B cell (primary cell): Measurements from ENCODE around the gene TPRA1. TPM values are rescaled to one million over a fixed set of nuclear protein-coding genes. Genes with fewer than 3 reads are reported as not detected.

Experiments used
- ATAC-seq: fragments of 200-7000 bp; cut with Tn5 transposase; one replicate; pipeline ENCODE4 v1.10.0; 2021; ENCODE audit warnings: low read depth, mild to moderate bottlenecking, moderate number of reproducible peaks, moderate library complexity
- CTCF ChIA-PET: fragments of 350-600 bp; sonication (Branson Sonifier 250); formaldehyde crosslinking; loops from one replicate; lab custom pipeline; 2021; ENCODE audit warnings: antibody characterized with exemption, inconsistent platforms; lab: Charles Lee
- POLR2A ChIA-PET: fragments of 350-600 bp; sonication (Branson Sonifier 250); formaldehyde crosslinking; loops from one replicate; lab custom pipeline; 2021; ENCODE audit warnings: antibody characterized with exemption; lab: Charles Lee
- DNase-seq: peaks from one replicate; pipeline ENCODE4 v3.0.0; 2013
- H2AFZ ChIP-seq: 2 replicates; pipeline ENCODE4 v1.6.1; 2012; ENCODE audit warnings: mild to moderate bottlenecking, low read depth, low read length; ENCODE audit not compliant: insufficient read depth, poor library complexity, severe bottlenecking
- H3K27ac ChIP-seq, 2 donors: 1 replicate in 1 of 2; 2 replicates in 1 of 2; pipeline ENCODE4 v1.5.1; 2012 to 2013; ENCODE audit warnings: low read length in 2 of 2, mild to moderate bottlenecking in 2 of 2, moderate library complexity in 1 of 2
- H3K27me3 ChIP-seq, 4 experiments: fragments of 200-600 bp in 1 of 4; sonication (generic) in 1 of 4; replicated peaks in 1 of 4; 1 replicate in 2 of 4; 2 replicates in 2 of 4; pipeline versions ENCODE4 v1.6.1 to v1.7.0; 2013 to 2016; ENCODE audit warnings: low read length in 3 of 4, mild to moderate bottlenecking in 2 of 4, mixed read lengths in 1 of 4, moderate library complexity in 1 of 4; ENCODE audit not compliant: insufficient read depth in 4 of 4, control insufficient read depth in 3 of 4; ENCODE audit errors: control extremely low read depth in 1 of 4
- H3K36me3 ChIP-seq, 2 experiments: replicated peaks in 1 of 2; 1 replicate in 1 of 2; 2 replicates in 1 of 2; pipeline versions ENCODE4 v1.6.1 to v1.7.1; 2013; ENCODE audit warnings: low read length in 1 of 2; ENCODE audit not compliant: insufficient read depth in 2 of 2, control insufficient read depth in 1 of 2; ENCODE audit errors: control extremely low read depth in 1 of 2, extremely low read depth in 1 of 2
- H3K4me1 ChIP-seq, 2 donors: fragments of 200-600 bp in 1 of 2; sonication (generic) in 1 of 2; 1 replicate in 1 of 2; 2 replicates in 1 of 2; pipeline versions ENCODE4 v1.5.1 to v1.6.1; 2013 to 2017; ENCODE audit warnings: low read length in 2 of 2; ENCODE audit not compliant: control insufficient read depth in 2 of 2, insufficient read depth in 2 of 2
- H3K4me2 ChIP-seq: replicated peaks from 2 replicates; pipeline ENCODE3; 2012; ENCODE audit warnings: mild to moderate bottlenecking, low read depth, low read length; ENCODE audit not compliant: poor library complexity, severe bottlenecking
- H3K4me3 ChIP-seq, 5 experiments: fragments of 200-600 bp in 1 of 5; sonication (generic) in 1 of 5; 1 replicate in 3 of 5; 2 replicates in 2 of 5; pipeline versions ENCODE4 v1.5.1 to v1.7.0; 2011 to 2016; ENCODE audit warnings: low read length in 4 of 5, mild to moderate bottlenecking in 4 of 5, low read depth in 2 of 5, control low read depth in 1 of 5, moderate library complexity in 1 of 5; ENCODE audit not compliant: insufficient read depth in 1 of 5; ENCODE audit errors: control extremely low read depth in 1 of 5, extremely low read depth in 1 of 5
- H3K79me2 ChIP-seq: fragments of 200-600 bp; sonication (generic); one replicate; pipeline ENCODE4 v1.6.0; 2016; ENCODE audit warnings: low read length; ENCODE audit not compliant: control insufficient read depth, insufficient read depth
- H3K9ac ChIP-seq: fragments of 200-600 bp; sonication (generic); 2 replicates; pipeline ENCODE4 v1.6.1; 2017; ENCODE audit warnings: mild to moderate bottlenecking, low read length, moderate library complexity
- H3K9me3 ChIP-seq, 3 donors: one replicate each; pipeline versions ENCODE4 v1.6.1 to v1.7.1; 2013; ENCODE audit warnings: low read length in 2 of 3; ENCODE audit not compliant: control insufficient read depth in 2 of 3, insufficient read depth in 1 of 3; ENCODE audit errors: control extremely low read depth in 1 of 3
- H4K20me1 ChIP-seq: 2 replicates; pipeline ENCODE4 v1.6.0; 2012; ENCODE audit warnings: mild to moderate bottlenecking, low read length; ENCODE audit not compliant: insufficient read depth, control insufficient read depth, poor library complexity, severe bottlenecking
- H3K27ac Mint-ChIP-seq: one replicate; pipeline ENCODE4 v1.8.0; 2021; ENCODE audit warnings: mixed read lengths
- H3K27me3 Mint-ChIP-seq: one replicate; pipeline ENCODE4 v1.8.0; 2021; ENCODE audit warnings: mixed read lengths
- H3K4me1 Mint-ChIP-seq: one replicate; pipeline ENCODE4 v1.8.0; 2021; ENCODE audit warnings: mixed read lengths
- H3K4me3 Mint-ChIP-seq: one replicate; pipeline ENCODE4 v1.8.0; 2021; ENCODE audit warnings: mixed read lengths
- H3K9me3 Mint-ChIP-seq: one replicate; pipeline ENCODE4 v1.8.0; 2022; ENCODE audit warnings: mixed read lengths; ENCODE audit not compliant: insufficient read depth
- CTCF ChIP-seq: fragments of 200-600 bp; IDR thresholded peaks from one replicate; pipeline ENCODE4 v1.8.0; 2022; ENCODE audit warnings: antibody characterized with exemption, mild to moderate bottlenecking
- EZH2 ChIP-seq: IDR thresholded peaks from 2 replicates; pipeline ENCODE4 v1.6.1; 2012; ENCODE audit warnings: borderline replicate concordance, low read depth, mild to moderate bottlenecking, moderate library complexity, low read length; ENCODE audit not compliant: insufficient read depth, poor library complexity, severe bottlenecking
- WGBS: methylation state at CpG from one replicate; pipeline ENCODE4 v1.1.5; 2013; ENCODE audit warnings: missing lambda C conversion rate; ENCODE audit not compliant: insufficient coverage; 5-methylcytosine and 5-hydroxymethylcytosine counted together
- intact Hi-C: fragments of 100-400 bp; cut with micrococcal nuclease; formaldehyde crosslinking; loops from one replicate; pipeline ENCODE4 v1.10.0; 2022
- polyA plus RNA-seq: library from polyadenylated mRNA; depleted of rRNA; stranded (reverse); fragments of >200 nt; gene quantifications from 2 replicates; pipeline ENCODE4 v1.2.3, GENCODE V29; 2012
- total RNA-seq, 2 donors: library from RNA; stranded (reverse); fragments of 120-200 nt in 1 of 2; gene quantifications; 1 replicate in 1 of 2; 2 replicates in 1 of 2; pipeline versions ENCODE4 v1.2.3 to v1.2.4, GENCODE V29; 2013 to 2022

Gene TPRA1
- total and polyA plus RNA-seq, 2 donors (not counting 1 experiment from before 2014, with no cell fraction given): 19.8 to 27.7 TPM

GRCh38 chr3:127535106-127535785 lies 55.3 kb downstream of the TPRA1 start:
- H3K9me3 Mint-ChIP-seq: no peaks in the 10 kb centered on the region
- DNase-seq (no peak), ATAC-seq (no peak)
- peaks cover 24% of the 10 kb centered on the region for H3K27me3 Mint-ChIP-seq
- H3K4me1 ChIP-seq: peaks cover 0 to 4% of the 10 kb centered on the region in 2 donors
- peaks cover 5% of the 10 kb centered on the region for H3K4me1 Mint-ChIP-seq
- H4K20me1 ChIP-seq: no peaks in the 10 kb centered on the region
- H3K9me3 ChIP-seq: no peaks in the 10 kb centered on the region
- POLR2A ChIA-PET: no interaction called here
- H3K36me3 ChIP-seq: no peaks in the 10 kb centered on the region
- peaks cover 0 to 8% (median 0%) of the 10 kb centered on the region in 4 experiments for H3K27me3 ChIP-seq
- TF ChIP-seq EZH2: no peak
- no peak for TF ChIP-seq CTCF
- intact Hi-C loops: no loop called here
- H2AFZ ChIP-seq: no peak overlapping the region
- no peak overlapping the region for H3K9ac ChIP-seq
- no peak overlapping the region for H3K4me3 Mint-ChIP-seq
- no peaks in the 10 kb centered on the region for H3K79me2 ChIP-seq
- no peak overlapping the region for H3K4me2 ChIP-seq
- H3K27ac Mint-ChIP-seq: no peak overlapping the region
- WGBS: 91% methylated on average over 6 of the region's 12 CpGs
- H3K4me3 ChIP-seq: no peak overlapping the region
- CTCF ChIA-PET: no interaction called here
- H3K27ac ChIP-seq: no peak overlapping the region

DNA sequence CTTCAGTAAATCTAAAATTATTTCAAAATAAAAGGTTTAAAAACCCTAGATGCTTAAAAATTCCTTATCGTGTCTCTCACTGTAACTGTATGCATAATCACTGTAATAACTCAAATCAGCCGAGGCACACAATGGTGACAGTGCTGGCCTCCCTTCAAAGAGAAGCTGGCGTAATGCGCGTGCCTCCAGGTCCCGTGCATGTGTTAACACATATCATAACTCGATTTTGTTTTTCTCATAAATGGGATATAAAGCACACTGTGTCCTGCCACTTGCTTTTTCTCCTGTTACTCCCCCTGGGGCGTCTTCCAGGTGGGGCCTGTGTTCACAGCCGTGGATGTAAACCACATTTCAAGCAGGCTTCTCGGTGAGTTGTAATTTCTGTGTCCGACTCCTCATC lies 56.0 kb downstream of the TPRA1 start:
- Histone ChIP-seq H3K27ac (no peak overlapping the region), H3K4me1 (peaks cover 0 to 4% of the 10 kb centered on the region in 2 donors), H3K4me3 (no peak overlapping the region), H3K27me3 (peaks cover 0 to 8% (median 0%) of the 10 kb centered on the region in 4 experiments), H4K20me1 (no peaks in the 10 kb centered on the region), H3K9me3 (no peaks in the 10 kb centered on the region), H3K36me3 (no peaks in the 10 kb centered on the region), H2AFZ (no peak overlapping the region), H3K4me2 (no peak overlapping the region), H3K9ac (no peak overlapping the region), H3K79me2 (no peaks in the 10 kb centered on the region)
- no peak for TF ChIP-seq CTCF
- TF ChIP-seq EZH2: no peak
- no peak for ATAC-seq
- peaks cover 5% of the 10 kb centered on the region for H3K4me1 Mint-ChIP-seq
- H3K9me3 Mint-ChIP-seq: no peaks in the 10 kb centered on the region
- no peak for DNase-seq
- intact Hi-C loops: no loop called here
- ChIA-PET POLR2A (no interaction called here), CTCF (no interaction called here)
- H3K27me3 Mint-ChIP-seq: peaks cover 26% of the 10 kb centered on the region
- WGBS: 88% methylated on average over 9 of the region's 11 CpGs
- no peak overlapping the region for H3K27ac Mint-ChIP-seq
- no peak overlapping the region for H3K4me3 Mint-ChIP-seq
